OCI-LY1 (cell line): ENCODE measurements around the gene RBMS3.

Experiments used
- EZH2 ChIP-seq: fragments of 200-600 bp; sonication (generic), shearing (Covaris generic); IDR thresholded peaks from 2 replicates; pipeline ENCODE4 v1.8.0; 2017; ENCODE audit warnings: borderline replicate concordance, mixed run types, mild to moderate bottlenecking, antibody characterized with exemption, low read length, moderate library complexity, mixed read lengths
- TF ChIP-seq, protein P1 (sequence below): fragments of 200-600 bp; sonication (generic), shearing (Covaris generic); IDR thresholded peaks from 2 replicates; pipeline ENCODE4 v1.5.1; 2017; ENCODE audit warnings: mild to moderate bottlenecking, antibody characterized with exemption, low read length, moderate library complexity, mixed read lengths

DNA sequence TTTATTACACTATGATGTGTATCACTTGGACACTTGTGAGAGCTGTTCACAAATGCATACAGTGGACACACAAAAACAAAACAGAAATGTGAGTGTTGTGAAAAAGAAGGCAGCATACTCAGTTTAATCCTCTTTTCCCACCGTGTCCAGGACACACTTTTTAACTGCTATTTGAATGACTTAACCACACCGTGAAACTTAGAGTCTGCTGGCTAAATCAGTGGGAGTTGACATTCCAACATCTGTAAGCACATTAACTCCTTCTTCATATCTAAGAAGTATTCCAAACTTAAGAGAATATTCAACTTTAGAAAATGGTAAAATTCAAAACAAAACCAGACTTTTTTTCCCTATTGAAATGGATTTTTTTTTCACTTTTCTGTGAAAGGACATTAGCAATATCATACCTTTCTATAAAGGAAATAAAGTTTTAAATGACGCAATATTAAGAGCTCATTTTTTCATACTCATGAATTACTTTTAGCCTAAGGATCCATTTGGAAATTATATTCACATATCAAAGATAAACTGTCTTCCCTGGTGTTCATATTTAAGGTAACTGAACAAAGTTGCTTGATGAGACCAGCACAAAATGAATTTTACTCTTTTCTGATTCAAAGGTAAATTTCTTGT lies 316.6 kb downstream of the RBMS3 start:
- TF ChIP-seq, protein P1, sequence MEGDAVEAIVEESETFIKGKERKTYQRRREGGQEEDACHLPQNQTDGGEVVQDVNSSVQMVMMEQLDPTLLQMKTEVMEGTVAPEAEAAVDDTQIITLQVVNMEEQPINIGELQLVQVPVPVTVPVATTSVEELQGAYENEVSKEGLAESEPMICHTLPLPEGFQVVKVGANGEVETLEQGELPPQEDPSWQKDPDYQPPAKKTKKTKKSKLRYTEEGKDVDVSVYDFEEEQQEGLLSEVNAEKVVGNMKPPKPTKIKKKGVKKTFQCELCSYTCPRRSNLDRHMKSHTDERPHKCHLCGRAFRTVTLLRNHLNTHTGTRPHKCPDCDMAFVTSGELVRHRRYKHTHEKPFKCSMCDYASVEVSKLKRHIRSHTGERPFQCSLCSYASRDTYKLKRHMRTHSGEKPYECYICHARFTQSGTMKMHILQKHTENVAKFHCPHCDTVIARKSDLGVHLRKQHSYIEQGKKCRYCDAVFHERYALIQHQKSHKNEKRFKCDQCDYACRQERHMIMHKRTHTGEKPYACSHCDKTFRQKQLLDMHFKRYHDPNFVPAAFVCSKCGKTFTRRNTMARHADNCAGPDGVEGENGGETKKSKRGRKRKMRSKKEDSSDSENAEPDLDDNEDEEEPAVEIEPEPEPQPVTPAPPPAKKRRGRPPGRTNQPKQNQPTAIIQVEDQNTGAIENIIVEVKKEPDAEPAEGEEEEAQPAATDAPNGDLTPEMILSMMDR = no peak
- no peak for TF ChIP-seq EZH2
